ENCODE results near the gene PRPF31.
"Not testable (repeated sequence)": the region's sequence is repeated elsewhere in the genome, so short reads cannot be mapped to it uniquely, and the experiment has no call there.

PRPF31 gene

GRCh38 chr19:54099903-54100255, 15.7 kb upstream of the PRPF31 start:
- H3K4me3 ChIP-seq; DNase-seq (ENCODE audit: low spot score in 2 of 2); H3K36me3 ChIP-seq (replicated peaks); H3K27me3 ChIP-seq (ENCODE audit: low read depth); in situ Hi-C loops (cut with MboI; ENCODE audit: low sequenced_read_pairs); H3K9me3 ChIP-seq; H3K4me1 ChIP-seq: not testable (repeated sequence)

- Histone ChIP-seq H3K27me3 (ENCODE audit: low read depth) (no peaks in the 10 kb centered on the region), H3K9me3 (no peaks in the 10 kb centered on the region), H3K4me3 (no peak within 1 kb of the TSS), H3K36me3 (replicated peaks) (peaks cover 10% of the 10 kb centered on the region), H3K4me1 (no peaks in the 10 kb centered on the region)
- in situ Hi-C loops (cut with MboI; ENCODE audit: low sequenced_read_pairs), result no loop called here
- no peak for DNase-seq (ENCODE audit: low spot score in 2 of 2)
Observed at GRCh38 chr19:54100561-54100960, 15.0 kb upstream of the PRPF31 start, which contains the start of gene OSCAR. Gene OSCAR (minus strand): TSS chr19:54100803. CDS start chr19:54100792, 11 bp downstream.

- Histone ChIP-seq H3K36me3 (replicated peaks) (peaks cover 30% of the 10 kb centered on the region), H3K9me3 (no peaks in the 10 kb centered on the region), H3K4me1 (no peaks in the 10 kb centered on the region), H3K27me3 (ENCODE audit: low read depth) (no peaks in the 10 kb centered on the region), H3K4me3 (peak within 1 kb of the TSS; percentile 93)
- in situ Hi-C loops (cut with MboI; ENCODE audit: low sequenced_read_pairs), result no loop called here
- peak; percentile 94 to 96 for DNase-seq (ENCODE audit: low spot score in 2 of 2)
Observed at GRCh38 chr19:54102421-54103169, 13.0 kb upstream of the PRPF31 start, which contains the start of gene NDUFA3. Gene NDUFA3 (plus strand): TSS chr19:54102855. CDS start chr19:54102879, 24 bp downstream.

GRCh38 chr19:54104998-54105715, 10.4 kb upstream of the PRPF31 start:
- in situ Hi-C loops (cut with MboI; ENCODE audit: low sequenced_read_pairs), result no loop called here
- no peak overlapping the region for H3K4me3 ChIP-seq
- H3K4me1 ChIP-seq, result no peaks in the 10 kb centered on the region
- no peaks in the 10 kb centered on the region for H3K27me3 ChIP-seq (ENCODE audit: low read depth)
- no peaks in the 10 kb centered on the region for H3K9me3 ChIP-seq
- peak in 1 of 2 experiments; percentile 4 for DNase-seq (ENCODE audit: low spot score in 2 of 2)
- H3K36me3 ChIP-seq (replicated peaks), result peaks cover 54% of the 10 kb centered on the region

- H3K4me1 ChIP-seq, result no peaks in the 10 kb centered on the region
- no peaks in the 10 kb centered on the region for H3K27me3 ChIP-seq (ENCODE audit: low read depth)
- H3K4me3 ChIP-seq, result no peak overlapping the region
- in situ Hi-C loops (cut with MboI; ENCODE audit: low sequenced_read_pairs), result no loop called here
- no peaks in the 10 kb centered on the region for H3K9me3 ChIP-seq
- H3K36me3 ChIP-seq (replicated peaks), result peaks cover 58% of the 10 kb centered on the region
- no peak for DNase-seq (ENCODE audit: low spot score in 2 of 2)
Observed at GRCh38 chr19:54105796-54106195, 9.8 kb upstream of the PRPF31 start.

GRCh38 chr19:54106716-54107115, 8.8 kb upstream of the PRPF31 start:
- no peaks in the 10 kb centered on the region for H3K27me3 ChIP-seq (ENCODE audit: low read depth)
- H3K9me3 ChIP-seq, result no peaks in the 10 kb centered on the region
- no peak overlapping the region for H3K4me3 ChIP-seq
- peaks cover 62% of the 10 kb centered on the region for H3K36me3 ChIP-seq (replicated peaks)
- in situ Hi-C loops (cut with MboI; ENCODE audit: low sequenced_read_pairs), result no loop called here
- DNase-seq (ENCODE audit: low spot score in 2 of 2), result peak in 1 of 2 experiments; percentile 1
- H3K4me1 ChIP-seq, result no peaks in the 10 kb centered on the region

- DNase-seq (ENCODE audit: low spot score in 2 of 2), result peak in 1 of 2 experiments; percentile 5
- no peaks in the 10 kb centered on the region for H3K27me3 ChIP-seq (ENCODE audit: low read depth)
- H3K4me1 ChIP-seq, result no peaks in the 10 kb centered on the region
- peaks cover 66% of the 10 kb centered on the region for H3K36me3 ChIP-seq (replicated peaks)
- no peak overlapping the region for H3K4me3 ChIP-seq
- in situ Hi-C loops (cut with MboI; ENCODE audit: low sequenced_read_pairs), result no loop called here
- H3K9me3 ChIP-seq, result no peaks in the 10 kb centered on the region
Observed at GRCh38 chr19:54107876-54108490, 7.6 kb upstream of the PRPF31 start.

GRCh38 chr19:54108496-54108895, 7.1 kb upstream of the PRPF31 start:
- H3K9me3 ChIP-seq, result no peaks in the 10 kb centered on the region
- in situ Hi-C loops (cut with MboI; ENCODE audit: low sequenced_read_pairs), result no loop called here
- no peak overlapping the region for H3K4me3 ChIP-seq
- DNase-seq (ENCODE audit: low spot score in 2 of 2), result peak in 1 of 2 experiments; percentile 1
- H3K27me3 ChIP-seq (ENCODE audit: low read depth), result no peaks in the 10 kb centered on the region
- H3K36me3 ChIP-seq (replicated peaks), result peaks cover 66% of the 10 kb centered on the region
- no peaks in the 10 kb centered on the region for H3K4me1 ChIP-seq

- H3K36me3 ChIP-seq (replicated peaks), result peaks cover 62% of the 10 kb centered on the region
- DNase-seq (ENCODE audit: low spot score in 2 of 2), result peak in 1 of 2 experiments; percentile 5
Observed at GRCh38 chr19:54109651-54110050, 5.9 kb upstream of the PRPF31 start.

GRCh38 chr19:54114340-54115108, 1.0 kb upstream of the PRPF31 start:
- Histone ChIP-seq H3K36me3 (replicated peaks) (peaks cover 18% of the 10 kb centered on the region), H3K9me3 (no peaks in the 10 kb centered on the region), H3K4me1 (peaks cover 3% of the 10 kb centered on the region), H3K27me3 (ENCODE audit: low read depth) (no peaks in the 10 kb centered on the region), H3K4me3 (peak overlapping the region; percentile 59)
- peak; percentile 24 to 70 for DNase-seq (ENCODE audit: low spot score in 2 of 2)
- in situ Hi-C loops (cut with MboI; ENCODE audit: low sequenced_read_pairs), result no loop called here

More at GRCh38 chr19:54109651-54110050, 5.9 kb upstream of the PRPF31 start:
- no peak overlapping the region for H3K4me3 ChIP-seq
- in situ Hi-C loops (cut with MboI; ENCODE audit: low sequenced_read_pairs), result no loop called here
- H3K9me3 ChIP-seq, result no peaks in the 10 kb centered on the region
- peaks cover 3% of the 10 kb centered on the region; the same call in 1 of the 2 replicates for H3K4me1 ChIP-seq
- no peaks in the 10 kb centered on the region for H3K27me3 ChIP-seq (ENCODE audit: low read depth)

- Histone ChIP-seq H3K9me3 (no peaks in the 10 kb centered on the region), H3K36me3 (replicated peaks) (peaks cover 60% of the 10 kb centered on the region), H3K4me1 (no peaks in the 10 kb centered on the region; the same call in 1 of the 2 replicates), H3K4me3 (no peak overlapping the region), H3K27me3 (ENCODE audit: low read depth) (no peaks in the 10 kb centered on the region)
- no peak for DNase-seq (ENCODE audit: low spot score in 2 of 2)
- in situ Hi-C loops (cut with MboI; ENCODE audit: low sequenced_read_pairs), result no loop called here
Observed at GRCh38 chr19:54121259-54121658, 5.7 kb downstream of the PRPF31 start.

GRCh38 chr19:54123682-54124081, 8.1 kb downstream of the PRPF31 start:
- Histone ChIP-seq H3K9me3 (no peaks in the 10 kb centered on the region), H3K4me3 (no peak overlapping the region), H3K36me3 (replicated peaks) (peaks cover 70% of the 10 kb centered on the region), H3K27me3 (ENCODE audit: low read depth) (no peaks in the 10 kb centered on the region), H3K4me1 (no peaks in the 10 kb centered on the region)
- in situ Hi-C loops (cut with MboI; ENCODE audit: low sequenced_read_pairs), result no loop called here
- DNase-seq (ENCODE audit: low spot score in 2 of 2), result no peak

- DNase-seq (ENCODE audit: low spot score in 2 of 2), result no peak
- no peaks in the 10 kb centered on the region for H3K27me3 ChIP-seq (ENCODE audit: low read depth)
- no peak overlapping the region for H3K4me3 ChIP-seq
- in situ Hi-C loops (cut with MboI; ENCODE audit: low sequenced_read_pairs), result no loop called here
- H3K36me3 ChIP-seq (replicated peaks), result peaks cover 70% of the 10 kb centered on the region
- H3K9me3 ChIP-seq, result no peaks in the 10 kb centered on the region
- no peaks in the 10 kb centered on the region for H3K4me1 ChIP-seq
Observed at GRCh38 chr19:54124393-54124792, 8.8 kb downstream of the PRPF31 start.

Data from HAP-1 (cell line).